ENCODE measurements around the gene TNF. TPM values are rescaled to one million over a fixed set of nuclear protein-coding genes. Genes with fewer than 3 reads are reported as not detected.

TNF gene
- 1 to 10 TPM; 1.0 to 6.4 (median 3.3) TPM for total RNA-seq

- TF ChIP-seq CTCF (IDR thresholded peaks at IDR 0.05), result no peak
- no peak for TF ChIP-seq POLR2AphosphoS5 (IDR thresholded peaks at IDR 0.05)
- TF ChIP-seq POLR2A (IDR thresholded peaks at IDR 0.05), result peak in 1 of 2 donors; percentile 37
- Histone ChIP-seq H3K4me1 (peaks cover 7% of the 10 kb centered on the region), H3K36me3 (no peaks in the 10 kb centered on the region), H3K27me3 (peaks cover 3% of the 10 kb centered on the region), H3K27ac (no peak within 1 kb of the TSS), H3K4me3 (peak within 1 kb of the TSS; percentile 39), H3K9me3 (no peaks in the 10 kb centered on the region)
- WGBS, result 17% methylated on average over 19 of the region's 19 CpGs
- no peak for DNase-seq (ENCODE audit: low spot score in 2 of 2)
Measured at GRCh38 chr6:31575335-31575901, at the start of gene TNF. Gene TNF (plus strand): TSS chr6:31575565. CDS start chr6:31575742, 177 bp downstream.

GRCh38 chr6:31525932-31526591, 49.3 kb upstream of the TNF start:
- no peak overlapping the region for H3K4me3 ChIP-seq
- TF ChIP-seq EP300 (IDR thresholded peaks at IDR 0.05), result no peak
- no peak for TF ChIP-seq POLR2AphosphoS5 (IDR thresholded peaks at IDR 0.05)
- no peak for TF ChIP-seq POLR2A (IDR thresholded peaks at IDR 0.05)
- no peak for TF ChIP-seq CTCF (IDR thresholded peaks at IDR 0.05)
- no peaks in the 10 kb centered on the region for H3K9me3 ChIP-seq
- no peaks in the 10 kb centered on the region for H3K27me3 ChIP-seq
- H3K36me3 ChIP-seq, result peaks cover 17% of the 10 kb centered on the region
- no peak for DNase-seq (ENCODE audit: low spot score in 2 of 2)
- H3K4me1 ChIP-seq, result no peaks in the 10 kb centered on the region
- no peak overlapping the region for H3K27ac ChIP-seq
- 62% methylated on average over 4 of the region's 4 CpGs for WGBS

GRCh38 chr6:31528307-31528777, 47.0 kb upstream of the TNF start:
- H3K27me3 ChIP-seq, result no peaks in the 10 kb centered on the region

GRCh38 chr6:31528821-31529328, 46.5 kb upstream of the TNF start, which contains the start of gene MCCD1:
Gene MCCD1 (plus strand): TSS chr6:31528962. CDS start chr6:31529015, 53 bp downstream.
- Histone ChIP-seq H3K27ac (no peak within 1 kb of the TSS), H3K36me3 (peaks cover 45% of the 10 kb centered on the region), H3K4me3 (no peak within 1 kb of the TSS), H3K4me1 (no peaks in the 10 kb centered on the region), H3K27me3 (no peaks in the 10 kb centered on the region), H3K9me3 (no peaks in the 10 kb centered on the region)
- 59% methylated on average over 7 of the region's 7 CpGs for WGBS
- no peak for DNase-seq (ENCODE audit: low spot score in 2 of 2)
- TF ChIP-seq POLR2AphosphoS5 (IDR thresholded peaks at IDR 0.05) (no peak), EP300 (IDR thresholded peaks at IDR 0.05) (no peak), POLR2A (IDR thresholded peaks at IDR 0.05) (no peak), CTCF (IDR thresholded peaks at IDR 0.05) (no peak)

More at GRCh38 chr6:31528307-31528777, 47.0 kb upstream of the TNF start:
- Histone ChIP-seq H3K27ac (no peak overlapping the region), H3K4me1 (no peaks in the 10 kb centered on the region), H3K36me3 (peaks cover 40% of the 10 kb centered on the region), H3K4me3 (no peak overlapping the region), H3K9me3 (no peaks in the 10 kb centered on the region)
- no peak for TF ChIP-seq EP300 (IDR thresholded peaks at IDR 0.05)
- TF ChIP-seq POLR2A (IDR thresholded peaks at IDR 0.05), result no peak
- TF ChIP-seq POLR2AphosphoS5 (IDR thresholded peaks at IDR 0.05), result no peak
- no peak for TF ChIP-seq CTCF (IDR thresholded peaks at IDR 0.05)
- WGBS, result 78% methylated on average over 4 of the region's 4 CpGs
- no peak for DNase-seq (ENCODE audit: low spot score in 2 of 2)
